Esophagus squamous epithelium (tissue), 4 donors: ENCODE measurements around the gene GTPBP2.

ENCODE experiments used
- POLR2A ChIP-seq, 4 donors: fragments of 450-650 bp; IDR thresholded peaks; one replicate each; pipeline ENCODE4 v1.6.1; 2017; ENCODE audit warnings: antibody characterized with exemption in 4 of 4, mild to moderate bottlenecking in 4 of 4, moderate library complexity in 3 of 4
- TF ChIP-seq, protein P1 (sequence below), 6 experiments: fragments of 450-650 bp in 4 of 6; fragments of 200-600 bp in 2 of 6; sonication (generic) in 2 of 6; IDR thresholded peaks; one replicate each; pipeline ENCODE4 v1.5.1; 2016 to 2019; ENCODE audit warnings: antibody characterized with exemption in 6 of 6, mild to moderate bottlenecking in 4 of 6, moderate library complexity in 4 of 6

- TF ChIP-seq POLR2A (IDR thresholded peaks at IDR 0.05) = no peak
- TF ChIP-seq, protein P1, sequence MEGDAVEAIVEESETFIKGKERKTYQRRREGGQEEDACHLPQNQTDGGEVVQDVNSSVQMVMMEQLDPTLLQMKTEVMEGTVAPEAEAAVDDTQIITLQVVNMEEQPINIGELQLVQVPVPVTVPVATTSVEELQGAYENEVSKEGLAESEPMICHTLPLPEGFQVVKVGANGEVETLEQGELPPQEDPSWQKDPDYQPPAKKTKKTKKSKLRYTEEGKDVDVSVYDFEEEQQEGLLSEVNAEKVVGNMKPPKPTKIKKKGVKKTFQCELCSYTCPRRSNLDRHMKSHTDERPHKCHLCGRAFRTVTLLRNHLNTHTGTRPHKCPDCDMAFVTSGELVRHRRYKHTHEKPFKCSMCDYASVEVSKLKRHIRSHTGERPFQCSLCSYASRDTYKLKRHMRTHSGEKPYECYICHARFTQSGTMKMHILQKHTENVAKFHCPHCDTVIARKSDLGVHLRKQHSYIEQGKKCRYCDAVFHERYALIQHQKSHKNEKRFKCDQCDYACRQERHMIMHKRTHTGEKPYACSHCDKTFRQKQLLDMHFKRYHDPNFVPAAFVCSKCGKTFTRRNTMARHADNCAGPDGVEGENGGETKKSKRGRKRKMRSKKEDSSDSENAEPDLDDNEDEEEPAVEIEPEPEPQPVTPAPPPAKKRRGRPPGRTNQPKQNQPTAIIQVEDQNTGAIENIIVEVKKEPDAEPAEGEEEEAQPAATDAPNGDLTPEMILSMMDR (IDR thresholded peaks at IDR 0.05) = no peak
Measured at GRCh38 chr6:43625393-43625992, 3.6 kb downstream of the GTPBP2 start.
